Sigmoid colon (tissue), 7 donors: Measurements from ENCODE around the gene CDH18. TPM values are rescaled to one million over a fixed set of nuclear protein-coding genes. Genes with fewer than 3 reads are reported as not detected.

Source experiments
- DNase-seq: peaks from one replicate; pipeline ENCODE4 v3.0.0-alpha.2; 2019
- H3K27ac ChIP-seq, 4 donors: fragments of 200-600 bp; sonication (generic); one replicate each; pipeline ENCODE4 v1.5.1; 2016 to 2019; ENCODE audit warnings: mild to moderate bottlenecking in 1 of 4
- H3K27me3 ChIP-seq, 3 donors: fragments of 200-600 bp; sonication (generic); one replicate each; pipeline ENCODE4 v1.5.1; 2019; ENCODE audit warnings: mild to moderate bottlenecking in 1 of 3
- H3K36me3 ChIP-seq, 4 donors: fragments of 200-600 bp; sonication (generic); one replicate each; pipeline ENCODE4 v1.5.1; 2016 to 2019
- H3K4me1 ChIP-seq, 4 donors: fragments of 200-600 bp; sonication (generic); one replicate each; pipeline ENCODE4 v1.5.1; 2017 to 2019
- H3K4me3 ChIP-seq, 4 donors: fragments of 200-600 bp; sonication (generic); one replicate each; pipeline ENCODE4 v1.5.1; 2017 to 2019; ENCODE audit warnings: mild to moderate bottlenecking in 2 of 4, moderate library complexity in 1 of 4
- H3K9me3 ChIP-seq, 4 donors: fragments of 200-600 bp in 3 of 4; sonication (generic) in 3 of 4; one replicate each; pipeline versions ENCODE4 v1.5.1 to v1.6.1; 2013 to 2019
- EP300 ChIP-seq, 4 donors: sonication (generic); formaldehyde crosslinking; IDR thresholded peaks; one replicate each; pipeline ENCODE4 v1.6.1; 2017; ENCODE audit warnings: antibody characterized with exemption in 4 of 4
- POLR2A ChIP-seq, 2 donors: fragments of 450-650 bp; IDR thresholded peaks; one replicate each; pipeline ENCODE4 v1.6.1; 2016; ENCODE audit warnings: antibody characterized with exemption in 2 of 2, mild to moderate bottlenecking in 2 of 2, moderate library complexity in 2 of 2
- POLR2AphosphoS5 ChIP-seq, 4 donors: sonication (generic); formaldehyde crosslinking; IDR thresholded peaks; one replicate each; pipeline ENCODE4 v1.6.1; 2017; ENCODE audit warnings: antibody characterized with exemption in 4 of 4
- WGBS, 2 donors: extraction: QIAGEN DNeasy Blood & Tissue Kit; methylation state at CpG; one replicate each; pipeline ENCODE4 v1.1.7; 2013; 5-methylcytosine and 5-hydroxymethylcytosine counted together
- intact Hi-C: fragments of 100-400 bp; cut with DNase I; formaldehyde crosslinking; loops from one replicate; pipeline ENCODE4 v1.15.1; 2023
- polyA plus RNA-seq, 3 donors: library from polyadenylated mRNA; stranded (reverse); fragments of 200-250 nt; gene quantifications; one replicate each; pipeline ENCODE4 v1.2.3, GENCODE V29; 2013
- total RNA-seq, 4 donors: library from RNA; depleted of rRNA; stranded (reverse); fragments of >200 nt; gene quantifications; one replicate each; pipeline ENCODE4 v1.1.0, GENCODE V29; 2016
- TF ChIP-seq, protein P1 (sequence below), 4 experiments: fragments of 450-650 bp in 3 of 4; fragments of 200-600 bp in 1 of 4; IDR thresholded peaks; one replicate each; pipeline ENCODE4 v1.5.1; 2016 to 2019; ENCODE audit warnings: antibody characterized with exemption in 4 of 4, mild to moderate bottlenecking in 3 of 4, moderate library complexity in 2 of 4
- donor health status: healthy with polysubstance abuse.
- donor health status: Bipolar disorder and iron deficiency.
- donor health status: healthy.

Gene CDH18
- total and polyA plus RNA-seq, 7 donors: not detected

DNA sequence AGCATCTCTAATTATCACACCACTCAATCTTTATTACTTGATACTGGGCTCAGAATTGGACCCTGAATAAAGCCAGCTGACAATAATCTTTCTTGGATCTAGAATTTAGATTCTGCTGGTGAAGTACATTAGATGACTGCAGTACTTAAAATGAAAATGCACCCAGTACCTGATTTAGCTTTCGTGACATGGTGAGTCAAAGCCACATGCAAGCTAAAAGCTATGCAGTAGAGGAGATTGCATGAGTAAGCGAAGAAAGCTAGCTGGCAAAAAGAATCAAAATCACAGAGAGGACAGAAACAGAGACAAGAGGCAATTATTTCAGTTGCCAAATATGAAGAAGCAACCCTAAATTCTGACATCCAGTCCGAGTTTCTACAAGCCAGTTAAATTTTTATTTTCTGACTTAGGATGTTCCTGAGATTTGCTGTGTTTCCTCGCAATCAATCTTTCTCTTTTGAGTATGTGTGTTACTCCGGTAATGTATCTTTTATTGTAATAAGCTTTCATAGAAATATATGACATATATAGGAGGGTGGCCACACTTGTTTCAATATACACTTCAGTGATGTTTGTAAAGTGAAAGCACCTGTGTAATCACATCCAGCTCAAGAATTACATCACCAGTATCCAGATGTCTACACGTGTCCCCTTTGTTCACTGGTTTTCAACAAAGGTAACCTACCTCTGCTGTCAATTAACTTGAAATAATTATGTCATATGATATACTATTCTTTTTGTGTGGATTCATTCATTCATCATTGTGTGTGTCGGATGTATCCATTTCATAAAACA is 101.7 kb downstream of the CDH18 start:
- intact Hi-C loops: no loop called here
- no peak overlapping the region for H3K4me3 ChIP-seq
- H3K27me3 ChIP-seq: no peaks in the 10 kb centered on the region
- TF ChIP-seq POLR2AphosphoS5 (IDR thresholded peaks at IDR 0.05) (no peak), EP300 (IDR thresholded peaks at IDR 0.05) (no peak), POLR2A (IDR thresholded peaks at IDR 0.05) (no peak)
- TF ChIP-seq, protein P1, sequence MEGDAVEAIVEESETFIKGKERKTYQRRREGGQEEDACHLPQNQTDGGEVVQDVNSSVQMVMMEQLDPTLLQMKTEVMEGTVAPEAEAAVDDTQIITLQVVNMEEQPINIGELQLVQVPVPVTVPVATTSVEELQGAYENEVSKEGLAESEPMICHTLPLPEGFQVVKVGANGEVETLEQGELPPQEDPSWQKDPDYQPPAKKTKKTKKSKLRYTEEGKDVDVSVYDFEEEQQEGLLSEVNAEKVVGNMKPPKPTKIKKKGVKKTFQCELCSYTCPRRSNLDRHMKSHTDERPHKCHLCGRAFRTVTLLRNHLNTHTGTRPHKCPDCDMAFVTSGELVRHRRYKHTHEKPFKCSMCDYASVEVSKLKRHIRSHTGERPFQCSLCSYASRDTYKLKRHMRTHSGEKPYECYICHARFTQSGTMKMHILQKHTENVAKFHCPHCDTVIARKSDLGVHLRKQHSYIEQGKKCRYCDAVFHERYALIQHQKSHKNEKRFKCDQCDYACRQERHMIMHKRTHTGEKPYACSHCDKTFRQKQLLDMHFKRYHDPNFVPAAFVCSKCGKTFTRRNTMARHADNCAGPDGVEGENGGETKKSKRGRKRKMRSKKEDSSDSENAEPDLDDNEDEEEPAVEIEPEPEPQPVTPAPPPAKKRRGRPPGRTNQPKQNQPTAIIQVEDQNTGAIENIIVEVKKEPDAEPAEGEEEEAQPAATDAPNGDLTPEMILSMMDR (IDR thresholded peaks at IDR 0.05): no peak
- no peaks in the 10 kb centered on the region for H3K4me1 ChIP-seq
- no peaks in the 10 kb centered on the region for H3K9me3 ChIP-seq
- DNase-seq: no peak
- no peak overlapping the region for H3K27ac ChIP-seq
- 62 to 77% methylated on average over 7 of the region's 7 CpGs for WGBS, 2 donors
- no peaks in the 10 kb centered on the region for H3K36me3 ChIP-seq

DNA sequence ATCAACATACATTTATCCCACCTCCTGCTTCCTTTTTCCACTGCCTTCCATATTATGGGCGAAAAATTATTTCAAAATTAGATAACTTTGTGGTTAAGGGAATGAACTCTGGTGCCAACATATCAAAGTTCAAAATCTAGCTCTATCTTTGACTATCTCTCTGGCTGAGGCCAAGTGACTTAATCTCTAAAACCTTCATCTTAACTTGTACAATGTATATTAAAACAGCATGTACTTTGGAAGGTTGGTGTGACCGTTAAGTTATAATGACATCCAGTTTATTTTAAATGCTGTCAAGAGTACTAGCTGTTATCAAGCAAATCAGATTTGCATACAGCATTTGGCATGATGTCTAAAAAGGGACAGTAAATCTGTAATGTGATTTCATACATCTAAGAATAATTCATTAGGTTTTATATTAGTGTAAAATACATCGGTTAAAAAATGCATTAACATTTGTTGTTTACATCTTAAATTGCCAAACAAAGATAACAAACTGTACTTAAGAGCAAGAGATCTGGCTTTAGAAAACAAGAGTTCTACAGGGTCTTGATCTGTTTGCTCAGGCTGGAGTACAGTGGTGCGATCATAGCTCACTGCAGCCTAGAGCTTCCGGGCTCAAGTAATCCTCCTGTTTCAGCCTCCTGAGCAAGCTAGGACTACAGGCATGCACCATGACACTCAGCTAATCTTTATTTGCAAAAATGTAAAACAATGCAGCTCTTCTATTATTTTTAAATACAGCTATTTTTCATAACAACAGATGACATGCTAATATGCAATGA is 102.8 kb downstream of the CDH18 start:
- H3K27ac ChIP-seq: no peak overlapping the region
- 67 to 77% methylated on average over 5 of the region's 5 CpGs for WGBS, 2 donors
- H3K36me3 ChIP-seq: no peaks in the 10 kb centered on the region
- H3K9me3 ChIP-seq: no peaks in the 10 kb centered on the region
- no peaks in the 10 kb centered on the region for H3K27me3 ChIP-seq
- TF ChIP-seq EP300 (IDR thresholded peaks at IDR 0.05): no peak
- no peak for TF ChIP-seq POLR2AphosphoS5 (IDR thresholded peaks at IDR 0.05)
- no peak overlapping the region for H3K4me3 ChIP-seq
- no peaks in the 10 kb centered on the region for H3K4me1 ChIP-seq
- intact Hi-C loops: no loop called here
- DNase-seq: no peak

DNA sequence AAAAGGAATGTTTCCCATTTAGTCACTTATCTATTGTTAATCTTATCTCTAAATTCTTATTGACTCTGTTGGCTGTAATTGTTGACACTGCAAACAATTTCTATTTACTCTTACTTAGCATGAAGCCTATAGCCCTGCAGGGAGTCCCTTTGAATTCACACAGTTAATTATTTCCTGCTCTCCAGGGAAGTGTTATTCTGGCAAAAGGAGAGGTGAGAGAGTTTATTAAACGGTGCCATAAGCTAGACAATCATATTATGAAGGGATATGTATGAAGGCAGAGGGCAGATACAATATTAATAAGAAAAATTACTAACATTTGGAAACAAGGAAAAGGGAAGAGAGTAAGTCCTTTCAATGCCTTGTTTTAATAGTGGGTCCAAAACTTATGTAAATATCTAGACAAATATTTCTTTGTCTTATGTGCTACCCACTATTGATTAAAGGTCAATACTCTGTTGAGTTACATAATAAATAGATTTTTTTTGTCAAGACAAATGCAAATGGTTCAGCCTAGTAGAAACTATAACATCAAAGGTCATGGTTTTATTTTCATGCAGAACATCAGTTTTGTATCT is 107.1 kb downstream of the CDH18 start:
- intact Hi-C loops: no loop called here
- Histone ChIP-seq H3K27me3 (no peaks in the 10 kb centered on the region), H3K9me3 (peaks cover 0 to 3% (median 0%) of the 10 kb centered on the region in 4 donors), H3K36me3 (no peaks in the 10 kb centered on the region), H3K4me1 (no peaks in the 10 kb centered on the region), H3K4me3 (no peak overlapping the region), H3K27ac (no peak overlapping the region)
- TF ChIP-seq EP300 (IDR thresholded peaks at IDR 0.05) (no peak), POLR2A (IDR thresholded peaks at IDR 0.05) (no peak), POLR2AphosphoS5 (IDR thresholded peaks at IDR 0.05) (no peak)
- TF ChIP-seq, protein P1 (IDR thresholded peaks at IDR 0.05): no peak
- WGBS, 2 donors: 1 to 4% methylated on average over 1 of the region's 1 CpG
- no peak for DNase-seq

DNA sequence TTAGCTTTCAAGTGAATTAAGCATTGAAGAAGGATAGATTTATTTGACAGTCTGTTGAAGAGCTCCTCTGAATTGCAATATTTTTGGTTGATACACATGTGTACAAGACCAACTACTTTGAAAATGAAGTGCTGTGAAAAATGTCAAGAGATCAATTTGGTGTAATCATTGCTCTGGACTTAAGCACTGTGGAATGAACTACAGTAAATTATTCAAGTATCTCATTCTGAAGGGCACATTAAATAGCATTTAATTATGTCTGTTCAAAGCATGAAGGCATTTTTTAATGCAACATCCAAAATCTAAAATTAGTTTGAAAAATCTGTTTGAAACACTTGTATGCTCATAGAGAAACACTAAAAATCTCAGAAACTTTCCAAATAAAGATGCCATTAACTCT is 107.5 kb downstream of the CDH18 start:
- H3K4me1 ChIP-seq: no peaks in the 10 kb centered on the region
- no peaks in the 10 kb centered on the region for H3K36me3 ChIP-seq
- no peak for DNase-seq
- no peak overlapping the region for H3K4me3 ChIP-seq
- H3K27ac ChIP-seq: no peak overlapping the region
- TF ChIP-seq EP300 (IDR thresholded peaks at IDR 0.05): no peak
- TF ChIP-seq, protein P1 (IDR thresholded peaks at IDR 0.05): no peak
- TF ChIP-seq POLR2A (IDR thresholded peaks at IDR 0.05): no peak
- no peak for TF ChIP-seq POLR2AphosphoS5 (IDR thresholded peaks at IDR 0.05)
- no peaks in the 10 kb centered on the region for H3K27me3 ChIP-seq
- intact Hi-C loops: no loop called here
- H3K9me3 ChIP-seq: peaks cover 0 to 3% (median 0%) of the 10 kb centered on the region in 4 donors

DNA sequence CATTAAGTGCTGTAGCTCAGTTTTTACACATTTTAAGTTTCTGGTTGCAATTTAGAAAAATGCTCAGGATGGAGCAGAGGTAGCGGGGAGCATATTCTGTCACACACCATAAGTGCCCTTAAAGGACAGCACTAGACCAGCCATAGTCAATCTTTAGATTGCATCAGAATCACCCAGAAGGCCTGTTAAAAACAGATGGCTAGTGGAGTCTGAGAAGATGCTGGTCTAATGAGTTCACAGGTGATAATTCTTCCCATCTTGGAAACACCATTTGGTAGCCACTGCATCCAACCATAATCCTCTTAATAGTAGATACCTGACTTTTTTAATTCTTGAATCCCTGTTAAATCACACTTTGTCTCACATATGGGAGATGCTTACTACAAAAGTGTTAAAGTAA is 113.2 kb downstream of the CDH18 start:
- H3K27ac ChIP-seq: no peak overlapping the region
- TF ChIP-seq, protein P1 (IDR thresholded peaks at IDR 0.05): no peak
- no peak for TF ChIP-seq POLR2A (IDR thresholded peaks at IDR 0.05)
- no peak for TF ChIP-seq EP300 (IDR thresholded peaks at IDR 0.05)
- TF ChIP-seq POLR2AphosphoS5 (IDR thresholded peaks at IDR 0.05): no peak
- H3K9me3 ChIP-seq: peaks cover 0 to 7% (median 1%) of the 10 kb centered on the region in 4 donors
- H3K4me1 ChIP-seq: no peaks in the 10 kb centered on the region
- H3K27me3 ChIP-seq: no peaks in the 10 kb centered on the region
- intact Hi-C loops: no loop called here
- H3K4me3 ChIP-seq: no peak overlapping the region
- H3K36me3 ChIP-seq: no peaks in the 10 kb centered on the region
- DNase-seq: no peak
- 96 to 98% methylated on average over 1 of the region's 1 CpG for WGBS, 2 donors
